GM23338 (cell line): ENCODE data around the gene STK4. TPM values are rescaled to one million over a fixed set of nuclear protein-coding genes. Genes with fewer than 3 reads are reported as not detected.

ENCODE experiments used
- ATAC-seq: fragments of 200-7000 bp; cut with Tn5 transposase; 3 replicates; pipeline ENCODE4 v1.9.1; 2020
- DNase-seq: peaks from one replicate; pipeline ENCODE4 v3.0.0-alpha.2; 2015; ENCODE audit warnings: low spot score
- H2AFZ ChIP-seq: fragments of 200-600 bp; sonication (generic); 2 replicates; pipeline ENCODE4 v1.8.0; 2016; ENCODE audit warnings: antibody characterized with exemption, mild to moderate bottlenecking, moderate library complexity
- H3F3A ChIP-seq: fragments of 200-600 bp; sonication (generic); replicated peaks from 2 replicates; pipeline ENCODE4 v1.8.0; 2017; ENCODE audit warnings: antibody characterized with exemption, mixed run types, low read depth
- H3K27ac ChIP-seq: fragments of 200-600 bp; sonication (generic); 2 replicates; pipeline ENCODE4 v1.6.1; 2016; ENCODE audit warnings: low read depth
- H3K27me3 ChIP-seq: fragments of 200-600 bp; sonication (generic); 2 replicates; pipeline ENCODE4 v1.8.0; 2016; ENCODE audit warnings: mild to moderate bottlenecking, mixed run types, moderate library complexity; ENCODE audit not compliant: insufficient read depth
- H3K36me3 ChIP-seq: fragments of 200-600 bp; sonication (generic); 2 replicates; pipeline ENCODE4 v1.8.0; 2016; ENCODE audit warnings: mild to moderate bottlenecking; ENCODE audit not compliant: insufficient read depth
- H3K4me1 ChIP-seq: fragments of 200-600 bp; sonication (generic); 2 replicates; pipeline ENCODE4 v1.8.0; 2016; ENCODE audit warnings: mild to moderate bottlenecking, moderate library complexity; ENCODE audit not compliant: insufficient read depth
- H3K4me2 ChIP-seq: fragments of 200-600 bp; sonication (generic); 2 replicates; pipeline ENCODE4 v1.7.1; 2017; ENCODE audit warnings: mixed run types
- H3K4me3 ChIP-seq: fragments of 200-600 bp; sonication (generic); 2 replicates; pipeline ENCODE4 v1.6.1; 2016; ENCODE audit warnings: mixed run types
- H3K79me2 ChIP-seq: fragments of 200-600 bp; sonication (generic); replicated peaks from 2 replicates; pipeline ENCODE4 v1.8.0; 2017; ENCODE audit warnings: mild to moderate bottlenecking; ENCODE audit not compliant: insufficient read depth
- H3K9me2 ChIP-seq: fragments of 200-600 bp; sonication (generic); 2 replicates; pipeline ENCODE4 v1.8.0; 2017; ENCODE audit not compliant: insufficient read depth
- H4K20me1 ChIP-seq: fragments of 200-600 bp; sonication (generic); replicated peaks from 2 replicates; pipeline ENCODE4 v1.8.0; 2017; ENCODE audit warnings: mild to moderate bottlenecking; ENCODE audit not compliant: insufficient read depth
- H3K27ac Mint-ChIP-seq: 2 replicates; pipeline ENCODE4 v1.8.0; 2020; ENCODE audit warnings: inconsistent platforms, mild to moderate bottlenecking, moderate library complexity, mixed read lengths
- H3K27me3 Mint-ChIP-seq: 3 replicates; pipeline ENCODE4 v1.8.0; 2022; ENCODE audit warnings: low read depth, mild to moderate bottlenecking, moderate library complexity, mixed read lengths, inconsistent platforms; ENCODE audit not compliant: insufficient read depth, poor library complexity
- H3K36me3 Mint-ChIP-seq: 3 replicates; pipeline ENCODE4 v1.8.0; 2021; ENCODE audit warnings: low read depth, mild to moderate bottlenecking, inconsistent platforms, moderate library complexity, mixed read lengths
- H3K4me1 Mint-ChIP-seq: 3 replicates; pipeline ENCODE4 v1.8.0; 2020; ENCODE audit warnings: mild to moderate bottlenecking, inconsistent platforms, mixed read lengths
- H3K4me3 Mint-ChIP-seq: 3 replicates; pipeline ENCODE4 v1.8.0; 2021; ENCODE audit warnings: moderate library complexity, mild to moderate bottlenecking, inconsistent platforms, mixed read lengths
- H3K9me3 Mint-ChIP-seq: 3 replicates; pipeline ENCODE4 v1.8.0; 2020; ENCODE audit warnings: moderate library complexity, mild to moderate bottlenecking, inconsistent platforms, mixed read lengths
- CREB1 ChIP-seq: fragments of 250-450 bp; sonication (Bioruptor Pico); IDR thresholded peaks from 2 replicates; pipeline ENCODE4 v1.5.0; 2020; ENCODE audit warnings: low read depth, mild to moderate bottlenecking, moderate library complexity
- CTCF ChIP-seq, 2 experiments: fragments of 200-600 bp in 1 of 2; sonication (generic) in 1 of 2; conservative IDR thresholded peaks; 2 replicates each; pipeline versions ENCODE4 v1.5.1 to v1.6.1; 2016 to 2017; ENCODE audit warnings: antibody characterized with exemption in 2 of 2, low read depth in 2 of 2, mild to moderate bottlenecking in 2 of 2, moderate library complexity in 1 of 2
- ETS1 ChIP-seq: IDR thresholded peaks from 2 replicates; pipeline ENCODE4 v1.6.1; 2016; ENCODE audit warnings: antibody characterized with exemption
- NANOG ChIP-seq: IDR thresholded peaks from 2 replicates; pipeline ENCODE4 v1.6.1; 2016; ENCODE audit warnings: antibody characterized with exemption, borderline replicate concordance
- REST ChIP-seq: IDR thresholded peaks from one replicate; pipeline ENCODE4 v1.6.1; 2018; ENCODE audit warnings: antibody characterized with exemption; ENCODE audit not compliant: unreplicated experiment
- ZNF114 ChIP-seq: fragments of 250-450 bp; sonication (Bioruptor Pico); IDR thresholded peaks from 2 replicates; pipeline ENCODE4 v1.5.0; 2020; ENCODE audit warnings: mild to moderate bottlenecking, moderate library complexity
- ZNF331 ChIP-seq: fragments of 250-450 bp; sonication (Bioruptor Pico); IDR thresholded peaks from 2 replicates; pipeline ENCODE4 v1.5.0; 2020; ENCODE audit warnings: low read depth, mild to moderate bottlenecking, moderate library complexity
- ZNF462 ChIP-seq: fragments of 250-450 bp; sonication (Bioruptor Pico); IDR thresholded peaks from 2 replicates; pipeline ENCODE4 v1.5.0; 2020; ENCODE audit warnings: mild to moderate bottlenecking, moderate library complexity
- polyA plus RNA-seq: library from polyadenylated mRNA; unstranded; fragments of >200 nt; fragmentation: Nextera tagmentation; extraction: Ambion mirVana; gene quantifications from 2 replicates; pipeline ENCODE4 v1.2.1, GENCODE V29; 2016
- total RNA-seq: library from RNA; depleted of rRNA; stranded (reverse); fragments of >200 nt; shearing (Covaris generic); gene quantifications from 2 replicates; pipeline ENCODE4 v1.2.3, GENCODE V29; 2014

The STK4 gene
- total and polyA plus RNA-seq, 2 experiments from 2014 or later = 37.7 to 58.7 TPM

GRCh38 chr20:45020236-45020886 is 54.0 kb downstream of the STK4 start:
- H4K20me1 ChIP-seq = no peaks in the 10 kb centered on the region
- no peak overlapping the region for H2AFZ ChIP-seq
- H3K4me2 ChIP-seq = no peak overlapping the region
- peaks cover 8% of the 10 kb centered on the region; the same call in 2 of the 3 replicates for H3K36me3 Mint-ChIP-seq
- peaks cover 30% of the 10 kb centered on the region for H3K4me1 Mint-ChIP-seq
- ATAC-seq (peak; percentile 39), DNase-seq (peak; percentile 24)
- H3F3A ChIP-seq = no peaks in the 10 kb centered on the region
- no peaks in the 10 kb centered on the region for H3K9me3 Mint-ChIP-seq
- no peak overlapping the region for H3K4me3 Mint-ChIP-seq
- TF ChIP-seq NANOG = no peak
- H3K9me2 ChIP-seq = no peaks in the 10 kb centered on the region
- H3K79me2 ChIP-seq = no peaks in the 10 kb centered on the region
- H3K4me3 ChIP-seq = no peak overlapping the region
- no peaks in the 10 kb centered on the region for H3K27me3 Mint-ChIP-seq
- peaks cover 27% of the 10 kb centered on the region for H3K4me1 ChIP-seq
- peak overlapping the region; percentile 61 for H3K27ac Mint-ChIP-seq
- H3K36me3 ChIP-seq = 0 out of 2 replicates have a peak, but pooled peaks cover 3% of the 10 kb centered on the region
- H3K27me3 ChIP-seq = no peaks in the 10 kb centered on the region
- no peak overlapping the region for H3K27ac ChIP-seq

GRCh38 chr20:45021631-45022030 is 55.3 kb downstream of the STK4 start:
- no peak for ATAC-seq
- no peaks in the 10 kb centered on the region for H3K27me3 Mint-ChIP-seq
- TF ChIP-seq ZNF331 (CRISPR knock-in tag) (no peak), CREB1 (no peak), CTCF (conservative IDR thresholded peaks at IDR 0.05; ENCODE audit: low read depth in 2 of 2) (no peak), ETS1 (no peak), ZNF462 (no peak), NANOG (no peak), REST (no peak), ZNF114 (no peak)

More at GRCh38 chr20:45021631-45022030, 55.3 kb downstream of the STK4 start:
- Histone ChIP-seq H3K4me2 (no peak overlapping the region), H3K4me3 (no peak overlapping the region), H3K36me3 (0 out of 2 replicates have a peak, but pooled peaks cover 8% of the 10 kb centered on the region), H3K79me2 (no peaks in the 10 kb centered on the region), H3K4me1 (peaks cover 21% of the 10 kb centered on the region), H3K27ac (no peak overlapping the region), H3K9me2 (no peaks in the 10 kb centered on the region), H3K27me3 (no peaks in the 10 kb centered on the region), H2AFZ (no peak overlapping the region), H4K20me1 (no peaks in the 10 kb centered on the region), H3F3A (no peaks in the 10 kb centered on the region)
- Mint-ChIP-seq H3K9me3 (no peaks in the 10 kb centered on the region), H3K36me3 (peaks cover 16% of the 10 kb centered on the region), H3K27ac (no peak overlapping the region), H3K4me3 (no peak overlapping the region), H3K4me1 (peaks cover 20% of the 10 kb centered on the region)
- no peak for DNase-seq
